ENCODE data around the gene PDPK1.
"Not testable (repeated sequence)": the region's sequence is repeated elsewhere in the genome, so short reads cannot be mapped to it uniquely, and the experiment has no call there.

The PDPK1 gene

GRCh38 chr16:2611877-2612276 lies 74.1 kb downstream of the PDPK1 start:
- not testable (repeated sequence) for DNase-seq (ENCODE audit: low spot score)

- not testable (repeated sequence) for DNase-seq (ENCODE audit: low spot score)
Measured at GRCh38 chr16:2613251-2613650, 75.4 kb downstream of the PDPK1 start.

GRCh38 chr16:2614761-2615191 lies 77.0 kb downstream of the PDPK1 start:
- DNase-seq (ENCODE audit: low spot score), result no peak

GRCh38 chr16:2618964-2619363 lies 81.1 kb downstream of the PDPK1 start:
- DNase-seq (ENCODE audit: low spot score), result not testable (repeated sequence)

- not testable (repeated sequence) for DNase-seq (ENCODE audit: low spot score)
Measured at GRCh38 chr16:2619628-2620027, 81.8 kb downstream of the PDPK1 start.

GRCh38 chr16:2620870-2621269 lies 83.0 kb downstream of the PDPK1 start:
- not testable (repeated sequence) for DNase-seq (ENCODE audit: low spot score)

GRCh38 chr16:2621395-2621794 lies 83.6 kb downstream of the PDPK1 start:
- DNase-seq (ENCODE audit: low spot score), result not testable (repeated sequence)

GRCh38 chr16:2627075-2627474 lies 89.3 kb downstream of the PDPK1 start:
- not testable (repeated sequence) for DNase-seq (ENCODE audit: low spot score)

GRCh38 chr16:2631203-2631602 lies 93.4 kb downstream of the PDPK1 start:
- DNase-seq (ENCODE audit: low spot score), result not testable (repeated sequence)

- DNase-seq (ENCODE audit: low spot score), result not testable (repeated sequence)
Measured at GRCh38 chr16:2632291-2632690, 94.5 kb downstream of the PDPK1 start.

- not testable (repeated sequence) for DNase-seq (ENCODE audit: low spot score)
Measured at GRCh38 chr16:2639071-2639721, 101.4 kb downstream of the PDPK1 start.

GRCh38 chr16:2639722-2640072 lies 101.9 kb downstream of the PDPK1 start:
- not testable (repeated sequence) for DNase-seq (ENCODE audit: low spot score)

- not testable (repeated sequence) for DNase-seq (ENCODE audit: low spot score)
Measured at GRCh38 chr16:2642561-2642960, 104.7 kb downstream of the PDPK1 start.

- not testable (repeated sequence) for DNase-seq (ENCODE audit: low spot score)
Measured at GRCh38 chr16:2644754-2645453, 107.1 kb downstream of the PDPK1 start.

GRCh38 chr16:2651268-2651871 lies 113.5 kb downstream of the PDPK1 start:
- DNase-seq (ENCODE audit: low spot score), result not testable (repeated sequence)
